Measurements from ENCODE around the gene MEA1. TPM values are rescaled to one million over a fixed set of nuclear protein-coding genes. Genes with fewer than 3 reads are reported as not detected.

Gene MEA1
- total RNA-seq, 1 donor from 2014 or later = 42.7 TPM

DNA sequence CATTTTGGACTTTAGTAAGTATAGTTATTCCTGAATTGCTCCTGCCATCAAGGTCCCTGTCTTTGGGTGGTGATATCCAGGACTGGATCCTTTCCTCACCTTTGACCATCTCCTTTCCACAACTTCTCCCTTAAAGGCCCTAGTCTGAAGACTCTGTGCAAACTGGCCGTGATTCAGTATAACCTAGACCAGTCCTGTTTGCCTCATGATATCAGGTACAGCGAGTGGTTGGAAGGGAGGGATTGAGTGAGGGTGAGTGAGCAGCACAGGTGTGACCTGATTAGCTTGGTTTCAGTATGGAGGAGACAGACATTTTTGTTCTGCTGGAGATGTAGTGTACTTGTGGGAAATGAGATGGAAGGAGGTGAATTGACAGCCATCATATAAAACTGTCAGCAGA is 5.4 kb upstream of the MEA1 start:
- no peak for DNase-seq
- TF ChIP-seq, protein P1, sequence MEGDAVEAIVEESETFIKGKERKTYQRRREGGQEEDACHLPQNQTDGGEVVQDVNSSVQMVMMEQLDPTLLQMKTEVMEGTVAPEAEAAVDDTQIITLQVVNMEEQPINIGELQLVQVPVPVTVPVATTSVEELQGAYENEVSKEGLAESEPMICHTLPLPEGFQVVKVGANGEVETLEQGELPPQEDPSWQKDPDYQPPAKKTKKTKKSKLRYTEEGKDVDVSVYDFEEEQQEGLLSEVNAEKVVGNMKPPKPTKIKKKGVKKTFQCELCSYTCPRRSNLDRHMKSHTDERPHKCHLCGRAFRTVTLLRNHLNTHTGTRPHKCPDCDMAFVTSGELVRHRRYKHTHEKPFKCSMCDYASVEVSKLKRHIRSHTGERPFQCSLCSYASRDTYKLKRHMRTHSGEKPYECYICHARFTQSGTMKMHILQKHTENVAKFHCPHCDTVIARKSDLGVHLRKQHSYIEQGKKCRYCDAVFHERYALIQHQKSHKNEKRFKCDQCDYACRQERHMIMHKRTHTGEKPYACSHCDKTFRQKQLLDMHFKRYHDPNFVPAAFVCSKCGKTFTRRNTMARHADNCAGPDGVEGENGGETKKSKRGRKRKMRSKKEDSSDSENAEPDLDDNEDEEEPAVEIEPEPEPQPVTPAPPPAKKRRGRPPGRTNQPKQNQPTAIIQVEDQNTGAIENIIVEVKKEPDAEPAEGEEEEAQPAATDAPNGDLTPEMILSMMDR (IDR thresholded peaks at IDR 0.05; ENCODE audit: partially characterized antibody, unreplicated experiment) = no peak
- Mint-ChIP-seq H3K9me3 (ENCODE audit: unreplicated experiment) (peaks cover 11% of the 10 kb centered on the region), H3K36me3 (ENCODE audit: unreplicated experiment) (no peaks in the 10 kb centered on the region), H3K4me3 (ENCODE audit: unreplicated experiment) (peak overlapping the region; percentile 5), H3K4me1 (ENCODE audit: low read depth, unreplicated experiment) (peaks cover 26% of the 10 kb centered on the region), H3K27ac (ENCODE audit: unreplicated experiment) (peak overlapping the region; percentile 22), H3K27me3 (ENCODE audit: unreplicated experiment) (peaks cover 10% of the 10 kb centered on the region)

DNA sequence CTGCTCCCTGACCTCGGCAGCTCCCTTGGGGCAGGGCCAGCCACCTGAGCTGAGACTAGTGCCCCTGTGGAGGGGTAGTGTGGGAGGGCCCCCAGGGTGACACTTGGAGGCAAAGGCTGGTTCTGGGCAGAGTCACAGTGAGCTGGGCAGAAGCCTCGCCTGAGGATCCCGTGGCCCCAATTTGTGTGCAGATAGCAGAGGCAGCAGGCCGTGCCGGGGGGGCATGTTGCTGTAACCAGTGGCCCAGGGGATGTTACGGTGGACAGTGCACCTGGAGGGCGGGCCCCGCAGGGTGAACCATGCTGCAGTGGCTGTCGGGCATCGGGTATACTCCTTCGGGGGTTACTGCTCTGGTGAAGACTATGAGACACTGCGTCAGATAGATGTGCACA is 3.2 kb upstream of the MEA1 start:
- H3K9me3 Mint-ChIP-seq (ENCODE audit: unreplicated experiment) = peaks cover 15% of the 10 kb centered on the region
- DNase-seq = no peak
- no peak overlapping the region for H3K27ac Mint-ChIP-seq (ENCODE audit: unreplicated experiment)
- peaks cover 16% of the 10 kb centered on the region for H3K27me3 Mint-ChIP-seq (ENCODE audit: unreplicated experiment)
- no peaks in the 10 kb centered on the region for H3K36me3 Mint-ChIP-seq (ENCODE audit: unreplicated experiment)
- H3K4me1 Mint-ChIP-seq (ENCODE audit: low read depth, unreplicated experiment) = peaks cover 33% of the 10 kb centered on the region
- no peak overlapping the region for H3K4me3 Mint-ChIP-seq (ENCODE audit: unreplicated experiment)
- TF ChIP-seq, protein P1 (IDR thresholded peaks at IDR 0.05; ENCODE audit: partially characterized antibody, unreplicated experiment) = no peak

DNA sequence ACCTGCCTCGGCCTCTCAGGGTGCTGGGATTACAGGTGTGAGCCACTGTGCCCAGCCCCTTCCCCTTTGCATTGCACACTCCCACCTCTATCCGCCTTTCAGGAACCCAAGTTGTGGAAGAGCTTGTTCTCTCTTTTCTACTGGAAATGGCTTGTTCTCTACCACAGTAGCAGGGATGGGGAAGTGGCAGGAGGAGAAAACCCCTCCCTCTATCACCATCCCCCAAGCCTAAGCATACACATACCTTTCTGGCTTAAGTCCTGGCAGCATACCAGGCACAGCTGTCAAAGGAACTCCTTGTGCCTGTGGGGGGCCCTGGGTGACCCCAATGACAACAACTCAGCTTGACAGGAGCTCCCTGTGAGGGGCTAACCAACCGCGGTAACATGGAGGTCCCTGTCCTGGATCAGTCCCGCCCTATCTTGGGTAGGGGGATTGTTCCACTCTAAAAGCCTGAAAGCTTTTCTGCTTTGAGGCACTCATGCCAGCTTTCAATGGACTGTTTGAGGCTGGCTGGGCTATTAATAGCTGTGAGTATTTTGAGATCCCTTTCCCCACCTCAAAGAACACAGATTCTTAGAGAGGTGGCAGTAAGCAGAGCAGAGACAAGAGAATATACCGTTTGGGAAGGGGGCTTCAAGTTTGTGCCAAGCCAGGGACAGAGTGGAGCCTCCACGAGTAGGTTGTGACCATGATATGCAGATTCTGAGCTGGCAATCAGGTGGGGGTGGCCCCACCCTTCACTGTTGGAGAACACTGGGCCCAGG is 2.6 kb upstream of the MEA1 start:
- H3K27me3 Mint-ChIP-seq (ENCODE audit: unreplicated experiment) = peaks cover 13% of the 10 kb centered on the region
- peaks cover 12% of the 10 kb centered on the region for H3K9me3 Mint-ChIP-seq (ENCODE audit: unreplicated experiment)
- no peaks in the 10 kb centered on the region for H3K36me3 Mint-ChIP-seq (ENCODE audit: unreplicated experiment)
- H3K4me3 Mint-ChIP-seq (ENCODE audit: unreplicated experiment) = peak overlapping the region; percentile 73
- no peak for DNase-seq
- peak overlapping the region; percentile 73 for H3K27ac Mint-ChIP-seq (ENCODE audit: unreplicated experiment)
- TF ChIP-seq, protein P1 (IDR thresholded peaks at IDR 0.05; ENCODE audit: partially characterized antibody, unreplicated experiment) = no peak
- H3K4me1 Mint-ChIP-seq (ENCODE audit: low read depth, unreplicated experiment) = peaks cover 33% of the 10 kb centered on the region

DNA sequence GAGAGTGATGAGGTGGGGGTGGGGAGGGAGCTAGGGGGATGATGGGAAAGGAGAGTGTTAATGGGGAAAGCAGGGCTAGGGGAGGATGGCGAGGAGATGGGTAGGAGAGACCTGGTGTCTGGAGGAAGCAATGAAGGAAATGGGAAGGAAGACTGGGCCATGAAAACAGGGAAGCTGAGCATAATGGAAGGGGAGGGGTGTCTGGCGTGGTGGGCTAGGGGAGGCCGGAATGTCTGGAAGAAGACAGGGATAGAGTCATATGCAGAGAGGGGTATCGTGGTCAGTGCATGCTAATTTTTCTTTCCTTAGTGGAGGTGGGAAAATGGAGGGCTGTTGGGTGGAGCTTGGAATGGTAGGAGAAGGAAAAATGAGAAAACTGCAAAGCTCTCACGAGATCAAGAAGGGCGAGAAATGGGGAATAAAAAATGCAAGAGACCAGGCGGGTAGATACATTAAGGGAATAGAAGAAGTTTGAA is 726 bp upstream of the MEA1 start:
- Mint-ChIP-seq H3K4me1 (ENCODE audit: low read depth, unreplicated experiment) (peaks cover 24% of the 10 kb centered on the region), H3K27ac (ENCODE audit: unreplicated experiment) (peak overlapping the region; percentile 93), H3K9me3 (ENCODE audit: unreplicated experiment) (peaks cover 10% of the 10 kb centered on the region), H3K36me3 (ENCODE audit: unreplicated experiment) (no peaks in the 10 kb centered on the region), H3K27me3 (ENCODE audit: unreplicated experiment) (peaks cover 13% of the 10 kb centered on the region), H3K4me3 (ENCODE audit: unreplicated experiment) (peak overlapping the region; percentile 98)
- no peak for DNase-seq
- TF ChIP-seq, protein P1 (IDR thresholded peaks at IDR 0.05; ENCODE audit: partially characterized antibody, unreplicated experiment) = no peak

Measured in glutamatergic neuron (in vitro differentiated cells).